HT-29 (cell line): ENCODE data around the gene FGFR2. TPM values are rescaled to one million over a fixed set of nuclear protein-coding genes. Genes with fewer than 3 reads are reported as not detected.

Source experiments
- DNase-seq: peaks from one replicate; pipeline ENCODE4 v3.0.0-alpha.2; 2015; ENCODE audit warnings: low spot score
- total RNA-seq: library from RNA; depleted of rRNA; stranded (reverse); fragments of >200 nt; shearing (Covaris generic); gene quantifications from 2 replicates; pipeline ENCODE4 v1.2.3, GENCODE V29; 2014

FGFR2 gene
- total RNA-seq, 1 experiment from 2014 or later, result 31.9 TPM

- peak; percentile 1 for DNase-seq
Measured at GRCh38 chr10:121497513-121498470, 100.5 kb downstream of the FGFR2 start.

GRCh38 chr10:121495719-121496118, 102.5 kb downstream of the FGFR2 start:
- DNase-seq, result no peak

- no peak for DNase-seq
Measured at GRCh38 chr10:121494296-121494695, 103.9 kb downstream of the FGFR2 start.

DNA sequence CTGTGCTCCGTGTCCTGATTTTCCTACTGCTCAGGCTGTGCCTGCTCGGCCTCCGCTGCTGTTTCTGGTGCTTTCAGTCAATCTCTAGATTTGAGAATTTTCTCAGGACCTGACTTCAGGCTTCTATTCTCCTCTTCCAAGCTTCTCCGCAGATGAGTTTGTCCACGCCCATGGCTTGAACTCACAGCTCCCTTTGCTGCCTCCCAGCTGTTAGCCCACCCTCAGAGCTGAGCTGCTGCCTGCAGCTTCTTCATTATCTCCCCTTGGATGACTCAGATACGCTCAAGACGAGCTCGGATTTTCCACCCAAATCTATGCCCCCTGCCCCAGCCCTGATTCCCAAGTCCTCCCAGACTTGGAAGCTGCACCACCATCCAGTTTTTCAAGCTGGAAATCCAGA, 104.7 kb downstream of the FGFR2 start:
- no peak for DNase-seq

GRCh38 chr10:121490871-121491519, 107.2 kb downstream of the FGFR2 start:
- no peak for DNase-seq

- no peak for DNase-seq
Measured at GRCh38 chr10:121485436-121486139, 112.7 kb downstream of the FGFR2 start.

GRCh38 chr10:121484816-121485215, 113.4 kb downstream of the FGFR2 start:
- no peak for DNase-seq

- DNase-seq, result no peak
Measured at GRCh38 chr10:121484401-121484800, 113.8 kb downstream of the FGFR2 start.

GRCh38 chr10:121481180-121481579, 117.1 kb downstream of the FGFR2 start:
- no peak for DNase-seq

DNA sequence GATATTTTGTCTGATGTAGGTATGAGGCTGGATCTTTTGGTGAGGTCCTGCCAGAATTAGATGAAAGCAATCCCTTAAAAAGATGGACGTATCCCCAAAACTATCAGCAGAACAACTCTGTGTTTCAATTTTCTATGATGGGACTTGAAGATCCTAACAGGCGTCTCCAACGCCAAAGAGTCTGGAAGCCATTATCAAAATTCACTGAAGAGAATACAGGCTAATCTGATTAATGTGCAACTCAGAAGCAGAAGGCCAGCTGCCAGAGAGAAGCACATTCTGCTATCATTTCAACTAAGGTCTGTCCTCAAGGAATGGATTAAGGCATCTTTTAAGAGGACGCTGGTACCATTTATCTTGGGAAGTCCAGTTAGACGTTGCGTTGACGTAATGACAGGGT, 119.7 kb downstream of the FGFR2 start:
- no peak for DNase-seq

- peak; percentile 24 for DNase-seq
Measured at GRCh38 chr10:121469797-121470606, 128.2 kb downstream of the FGFR2 start.

DNA sequence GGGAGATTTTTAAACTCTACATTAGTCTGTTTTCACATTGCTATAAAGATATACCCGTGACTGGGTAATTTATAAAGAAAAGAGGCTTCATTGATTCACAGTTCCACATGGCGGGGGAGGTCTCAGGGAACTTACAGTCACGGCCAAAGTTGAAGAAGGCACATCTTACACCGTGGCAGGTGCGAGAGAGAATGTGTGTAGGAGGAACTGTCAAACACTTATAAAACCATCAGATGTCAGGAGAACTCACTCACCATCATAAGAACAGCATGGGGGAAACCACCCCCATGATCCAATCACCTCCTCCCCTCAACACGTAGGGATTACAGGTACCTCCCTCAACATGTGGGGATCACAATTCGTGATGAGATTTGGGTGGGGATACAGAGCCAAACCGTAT, 129.5 kb downstream of the FGFR2 start:
- no peak for DNase-seq

DNA sequence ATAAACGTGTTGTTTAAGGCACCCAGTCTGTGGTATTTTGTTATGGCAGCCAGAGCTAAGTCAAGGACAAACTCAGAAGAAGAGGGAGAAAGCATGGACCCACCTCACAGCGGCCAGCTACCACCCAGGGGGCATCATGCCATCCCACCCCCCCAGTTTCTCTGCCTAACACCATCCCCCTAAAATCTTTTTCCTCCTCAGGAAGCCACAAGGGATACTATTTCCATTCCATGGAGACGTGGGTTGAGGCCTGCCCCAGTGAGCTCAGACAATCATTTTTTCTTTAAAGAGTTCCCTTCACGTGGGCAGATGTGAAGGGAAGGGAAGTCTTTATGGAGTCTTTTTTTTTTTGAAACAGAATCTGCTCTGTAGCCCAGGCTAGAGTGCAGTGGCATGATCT, 131.8 kb downstream of the FGFR2 start:
- no peak for DNase-seq

DNA sequence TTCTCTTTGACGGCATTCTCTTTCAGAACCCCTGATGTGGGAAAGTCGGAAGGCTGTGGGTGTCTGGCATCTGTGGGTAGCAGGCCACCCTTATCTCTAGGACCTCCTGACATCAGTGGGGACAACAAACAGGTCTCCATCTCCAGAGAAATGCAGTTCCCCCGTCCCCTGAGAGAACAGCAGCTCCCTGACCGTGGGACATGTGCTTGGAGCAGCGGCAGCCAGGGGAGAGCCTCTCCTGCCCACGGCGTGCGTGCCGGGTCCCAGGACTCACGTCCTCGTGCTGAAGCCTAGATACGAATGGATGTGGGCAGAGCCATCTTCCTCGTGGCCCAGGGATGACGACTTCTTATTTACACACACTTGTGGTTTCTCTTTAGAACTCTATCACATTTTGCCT, 133.0 kb downstream of the FGFR2 start:
- DNase-seq, result no peak

DNA sequence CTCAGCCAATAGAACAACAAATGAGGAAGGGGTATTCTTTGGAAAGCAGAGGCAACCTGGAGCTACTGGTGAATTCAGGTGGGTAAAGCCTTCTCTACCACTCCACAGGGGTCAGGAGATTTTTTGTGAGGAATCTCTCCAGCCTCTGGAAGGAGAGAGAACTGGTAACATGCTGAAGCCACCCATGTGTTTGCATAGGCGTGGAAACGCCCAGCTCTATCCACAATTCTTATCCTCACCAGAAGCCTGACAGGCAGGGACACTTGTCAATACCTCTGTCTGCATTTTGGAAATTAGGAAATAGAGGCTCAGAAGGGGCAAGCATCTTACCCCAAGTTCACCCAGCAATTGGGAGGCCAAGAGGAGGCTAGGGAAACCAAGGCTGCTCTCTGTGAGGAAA, 133.7 kb downstream of the FGFR2 start:
- DNase-seq, result no peak

GRCh38 chr10:121462955-121463354, 135.3 kb downstream of the FGFR2 start:
- DNase-seq, result no peak

- DNase-seq, result no peak
Measured at GRCh38 chr10:121462281-121462680, 136.0 kb downstream of the FGFR2 start.

- no peak for DNase-seq
Measured at GRCh38 chr10:121461307-121461706, 136.9 kb downstream of the FGFR2 start.

DNA sequence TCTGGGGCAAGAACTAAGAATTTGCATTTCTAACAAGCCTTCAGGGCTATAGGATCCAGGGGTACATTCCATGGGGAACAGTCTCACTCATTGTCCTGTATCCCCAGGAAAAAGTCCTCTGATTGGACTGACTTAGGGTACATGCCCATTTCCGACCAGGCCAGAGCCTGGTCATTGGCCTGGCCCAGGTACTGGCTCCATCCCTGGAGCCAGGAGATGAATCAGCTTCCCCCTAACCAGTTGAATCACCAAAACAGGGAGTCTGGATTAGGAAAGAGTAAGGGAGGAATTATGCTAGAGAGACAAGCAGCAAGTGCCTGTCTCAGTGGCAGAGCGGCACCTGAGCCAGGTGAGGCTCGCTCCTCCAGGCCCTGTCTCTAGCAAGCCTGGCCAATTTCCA, 137.5 kb downstream of the FGFR2 start:
- DNase-seq, result no peak

DNA sequence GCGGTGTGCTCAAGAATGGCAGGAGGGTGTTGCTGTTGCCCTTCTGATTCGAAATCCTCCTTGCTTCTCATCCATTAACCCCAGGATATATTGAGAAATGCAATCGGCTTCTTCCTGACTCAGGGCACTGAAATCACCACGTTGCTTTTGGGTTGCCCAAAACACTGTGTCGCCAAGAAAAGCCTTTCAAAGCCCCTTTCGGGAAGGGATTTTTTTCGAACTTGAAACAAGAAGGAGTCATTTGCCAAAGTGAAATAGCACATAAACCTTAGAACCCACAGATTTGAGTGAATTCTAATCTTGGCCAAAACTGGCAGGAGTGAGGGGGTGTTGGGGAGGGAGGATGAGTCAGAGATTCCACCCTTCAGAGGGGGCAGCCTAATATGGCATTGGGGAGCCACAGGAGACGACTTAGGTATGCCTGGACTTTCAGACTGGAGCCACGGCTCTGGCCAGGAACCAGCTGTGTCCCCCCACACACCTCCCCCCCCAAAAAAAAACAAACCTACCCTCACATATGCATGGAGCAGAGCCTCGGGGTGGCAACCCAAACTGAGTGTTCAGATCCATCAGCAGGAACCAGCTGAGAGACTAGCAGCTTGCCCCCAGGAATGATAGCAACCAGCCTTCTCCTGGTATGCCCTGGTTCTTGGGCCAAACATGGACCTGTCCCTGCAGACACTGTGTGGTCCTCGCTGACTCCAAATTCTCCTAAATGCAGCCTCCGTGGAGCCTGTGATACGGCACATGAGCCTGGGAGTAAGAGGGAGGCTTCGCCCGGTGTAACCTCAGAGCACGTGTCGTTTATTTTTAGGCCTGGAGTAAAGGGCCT, 138.4 kb downstream of the FGFR2 start:
- DNase-seq, result no peak

DNA sequence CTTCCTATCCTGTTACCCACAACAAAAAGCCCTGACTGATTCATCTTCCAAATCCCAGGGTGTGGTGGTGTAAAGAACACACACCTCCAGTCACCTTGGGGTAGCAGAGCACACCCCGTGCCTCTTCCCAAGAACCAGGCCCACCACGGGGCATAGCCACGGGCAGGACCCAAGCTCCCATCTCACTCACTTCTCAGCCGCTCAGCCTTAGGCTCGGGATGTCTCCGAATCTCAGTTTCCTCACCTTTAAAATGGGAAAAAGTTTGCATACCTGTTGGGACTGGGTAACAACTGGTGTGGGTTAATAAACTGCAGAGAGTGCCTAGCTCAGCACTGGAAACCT, 139.0 kb downstream of the FGFR2 start:
- no peak for DNase-seq
